ENCODE results near the gene TCF7. TPM values are rescaled to one million over a fixed set of nuclear protein-coding genes. Genes with fewer than 3 reads are reported as not detected.

TCF7 gene
- total RNA-seq, 1 experiment from 2014 or later: 3.1 TPM

DNA sequence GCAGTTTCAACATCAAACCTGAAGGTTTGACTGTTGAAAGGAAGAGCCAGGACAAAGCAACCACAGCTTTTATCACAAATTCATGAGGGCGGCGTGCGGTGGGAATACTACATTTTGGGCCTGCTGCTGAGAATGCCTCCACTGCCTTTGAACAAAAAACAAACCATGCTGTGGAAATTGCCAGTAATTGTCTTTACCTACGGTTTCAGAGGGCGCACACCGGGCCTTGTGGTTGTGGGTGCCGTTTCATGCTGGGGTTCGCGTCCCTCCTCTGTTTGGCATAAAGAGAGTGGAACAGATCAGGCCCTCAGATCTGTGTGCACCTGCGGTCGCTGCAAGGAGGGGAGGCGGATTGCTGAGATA, 27.6 kb upstream of the TCF7 start:
- no peak for DNase-seq (ENCODE audit: low read depth, low spot score)
- in situ Hi-C loops (cut with HindIII; ENCODE audit: low pct_unique_long_range_greater_than_20kb, low sequenced_read_pairs): no loop called here

DNA sequence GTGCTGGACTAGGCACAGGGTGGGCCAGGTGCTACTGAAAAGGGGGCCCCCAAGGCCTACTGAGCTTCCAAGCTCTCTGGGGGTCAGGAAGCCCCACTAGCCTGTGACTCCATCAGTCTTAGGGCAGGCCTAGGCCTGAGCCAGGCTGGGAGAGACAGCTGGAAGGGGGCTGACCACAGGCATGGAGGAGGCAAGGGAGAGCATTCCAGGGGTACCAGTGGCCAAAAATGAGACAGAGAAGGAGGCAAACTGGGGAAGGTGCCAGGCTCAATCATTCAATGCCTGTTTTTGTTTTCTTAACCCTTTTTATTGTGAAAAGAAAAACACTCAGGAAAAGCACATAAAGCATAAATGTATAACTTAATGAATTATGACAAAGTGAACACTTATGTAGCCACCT, 26.2 kb upstream of the TCF7 start:
- DNase-seq (ENCODE audit: low read depth, low spot score): no peak
- in situ Hi-C loops (cut with HindIII; ENCODE audit: low pct_unique_long_range_greater_than_20kb, low sequenced_read_pairs): no loop called here

DNA sequence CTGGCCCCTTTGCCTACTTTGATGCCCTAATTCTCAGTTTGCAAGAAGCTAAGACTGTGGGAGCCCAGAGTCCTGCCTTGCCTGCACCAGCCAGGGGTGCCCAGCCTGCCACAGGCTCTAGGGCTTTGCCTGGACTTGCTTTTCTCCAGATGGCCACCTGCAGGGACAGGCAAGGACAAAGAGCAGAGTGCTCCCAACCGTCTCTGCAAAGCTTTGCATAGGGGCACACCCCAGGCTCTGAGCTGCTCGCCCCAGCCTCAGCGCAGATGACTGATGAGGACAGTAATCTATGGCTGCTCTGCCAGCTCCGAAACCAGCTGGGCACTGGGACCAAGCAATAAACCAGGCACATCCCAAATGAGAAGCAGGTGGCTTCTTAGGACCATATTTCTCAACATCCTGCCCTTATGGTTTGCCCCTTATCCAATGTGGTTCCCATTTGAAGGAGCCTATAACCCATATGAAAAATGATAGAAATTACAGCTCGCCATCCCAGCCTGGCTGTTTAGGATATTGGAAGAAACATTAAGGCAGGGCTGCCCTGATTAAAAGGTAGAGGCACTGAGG, 25.4 kb upstream of the TCF7 start:
- in situ Hi-C loops (cut with HindIII; ENCODE audit: low pct_unique_long_range_greater_than_20kb, low sequenced_read_pairs): no loop called here
- no peak for DNase-seq (ENCODE audit: low read depth, low spot score)

DNA sequence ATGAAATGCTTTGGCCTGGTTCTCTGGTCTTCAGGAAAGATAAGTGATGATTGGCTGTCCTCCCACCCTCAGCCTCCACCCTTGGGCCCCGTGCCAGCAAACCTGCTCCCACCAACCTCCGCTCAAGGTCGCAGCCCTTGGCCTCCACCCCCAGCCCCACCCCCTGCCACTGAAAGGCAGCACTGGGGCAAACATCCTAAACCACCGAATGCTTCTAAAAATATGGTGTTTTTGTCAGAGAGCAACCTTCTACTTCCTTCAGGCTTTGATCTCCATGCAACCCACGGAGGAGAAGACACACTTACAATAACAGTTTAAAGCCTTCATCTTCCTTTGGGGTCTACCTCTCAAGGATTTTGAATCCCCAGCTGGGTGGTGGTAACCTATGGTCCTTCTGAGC, 24.0 kb upstream of the TCF7 start:
- DNase-seq (ENCODE audit: low read depth, low spot score): no peak
- in situ Hi-C loops (cut with HindIII; ENCODE audit: low pct_unique_long_range_greater_than_20kb, low sequenced_read_pairs): no loop called here

DNA sequence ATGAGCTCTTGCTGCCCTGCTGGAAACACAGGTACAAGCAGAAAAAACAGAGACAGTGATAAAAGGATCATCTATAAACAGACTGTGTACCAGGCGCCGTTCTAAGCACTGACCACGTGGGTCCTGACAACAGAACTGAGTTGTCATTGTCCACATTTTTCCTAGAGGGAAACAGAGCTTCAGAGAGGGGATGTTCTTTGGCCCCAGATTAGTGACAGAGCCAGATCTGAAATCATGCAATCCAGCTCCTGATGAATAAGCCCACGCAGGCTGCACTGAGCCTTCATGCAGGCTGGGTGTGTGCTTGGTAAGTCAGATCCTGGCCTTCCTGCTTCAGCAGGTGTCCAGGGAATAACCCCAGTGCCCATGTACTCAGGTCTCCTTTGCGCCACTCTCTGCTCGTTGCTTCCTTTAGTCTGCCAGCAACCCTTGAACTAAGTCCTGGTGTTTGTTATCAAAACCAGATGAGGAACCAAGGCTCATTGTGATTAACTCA, 22.8 kb upstream of the TCF7 start:
- in situ Hi-C loops (cut with HindIII; ENCODE audit: low pct_unique_long_range_greater_than_20kb, low sequenced_read_pairs): no loop called here

DNA sequence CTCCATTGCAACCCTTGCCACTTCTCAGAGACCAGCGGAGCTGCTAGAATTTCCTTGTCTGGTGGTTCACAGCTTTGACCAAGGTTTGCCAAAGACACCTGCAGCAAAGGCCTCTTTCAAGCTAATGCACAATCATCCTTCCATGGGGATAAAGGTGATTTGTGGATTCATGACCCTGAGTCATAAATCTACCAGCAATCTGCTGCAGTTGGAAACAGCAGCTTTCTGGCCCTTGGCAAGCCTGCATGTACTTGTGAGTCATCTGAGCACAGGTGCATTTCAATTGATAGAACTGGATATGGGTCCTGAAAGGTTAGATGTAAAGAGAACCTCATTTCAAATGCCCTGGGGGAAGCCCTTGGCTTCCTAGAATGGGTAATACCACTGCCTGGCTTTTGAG, 21.6 kb upstream of the TCF7 start:
- in situ Hi-C loops (cut with HindIII; ENCODE audit: low pct_unique_long_range_greater_than_20kb, low sequenced_read_pairs): no loop called here

More for the DNA sequence above, 22.8 kb upstream of the TCF7 start:
- no peak for DNase-seq (ENCODE audit: low read depth, low spot score)

DNA sequence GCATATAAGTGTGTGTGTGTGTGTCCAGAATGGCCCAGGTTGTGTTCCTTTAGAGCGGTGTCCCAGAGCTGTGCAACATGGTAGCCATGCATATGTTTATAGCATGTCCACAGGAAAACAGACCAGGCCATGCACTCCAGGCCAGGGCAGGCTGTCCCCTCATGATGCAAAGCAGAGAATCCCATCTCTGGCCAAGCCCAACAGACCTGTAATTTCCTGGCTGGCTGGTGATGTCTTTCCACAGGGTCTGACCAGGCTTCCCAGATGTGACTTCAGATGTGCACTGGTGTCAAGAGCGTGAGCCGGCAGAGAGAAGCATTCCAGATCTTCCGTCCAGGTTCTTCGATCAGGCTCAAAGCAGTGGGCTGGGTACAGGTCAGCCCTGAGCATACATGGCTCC, 21.1 kb upstream of the TCF7 start:
- DNase-seq (ENCODE audit: low read depth, low spot score): no peak
- in situ Hi-C loops (cut with HindIII; ENCODE audit: low pct_unique_long_range_greater_than_20kb, low sequenced_read_pairs): no loop called here

More for the DNA sequence above, 21.6 kb upstream of the TCF7 start:
- DNase-seq (ENCODE audit: low read depth, low spot score): no peak

DNA sequence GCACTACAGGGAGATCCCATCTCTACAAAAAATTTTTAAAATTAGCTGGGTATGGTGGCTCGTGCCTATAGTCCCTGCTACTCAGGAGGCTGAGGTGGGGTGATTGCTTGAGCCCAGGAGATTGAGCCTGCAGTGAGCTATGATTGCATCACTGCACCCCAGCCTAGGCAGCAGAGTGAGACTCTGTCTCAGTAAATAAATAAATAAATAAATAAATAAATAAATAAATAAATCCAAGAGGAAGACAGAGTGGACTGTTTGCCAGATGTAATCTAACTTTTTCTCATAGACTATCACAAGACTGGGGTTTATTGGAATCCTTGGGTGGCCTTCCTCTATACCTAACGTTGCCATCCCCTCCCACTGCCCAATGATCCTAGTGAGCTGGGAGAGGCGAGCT, 19.2 kb upstream of the TCF7 start:
- DNase-seq (ENCODE audit: low read depth, low spot score): no peak
- in situ Hi-C loops (cut with HindIII; ENCODE audit: low pct_unique_long_range_greater_than_20kb, low sequenced_read_pairs): no loop called here

DNA sequence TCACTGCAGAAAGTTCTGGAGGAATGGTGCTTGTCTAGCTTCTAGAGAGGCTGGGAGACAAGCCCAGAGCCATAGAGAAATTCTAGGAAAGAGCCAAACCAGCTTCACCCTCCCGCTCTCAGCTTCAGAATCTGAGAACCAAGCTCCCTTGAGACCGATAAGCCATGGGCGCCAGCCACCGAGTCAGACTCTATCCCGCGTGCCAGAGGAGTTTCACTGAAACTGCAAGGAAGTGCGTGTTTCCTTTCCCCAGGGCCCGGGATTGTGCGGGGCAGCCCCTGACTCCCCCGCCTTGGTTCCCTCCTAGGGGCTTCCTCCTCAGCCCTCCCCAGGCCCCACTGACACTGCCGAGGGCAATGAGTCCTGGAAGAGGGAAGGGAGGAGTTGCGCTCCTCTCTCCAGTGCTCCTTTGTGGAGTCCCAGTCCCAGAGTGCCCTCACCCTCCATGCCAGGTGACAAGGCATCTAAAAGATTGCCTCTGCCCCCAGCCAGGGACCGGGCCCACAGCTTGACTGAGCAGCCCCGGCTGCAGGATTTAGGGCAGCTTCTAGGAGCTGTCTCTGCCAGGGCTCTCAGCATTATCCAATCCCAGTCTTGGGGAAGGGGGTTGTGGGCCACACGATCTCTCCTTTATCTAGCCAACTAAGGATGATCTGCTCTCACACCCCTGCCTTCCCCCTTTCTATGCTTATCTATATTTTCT, 18.4 kb upstream of the TCF7 start:
- no peak for DNase-seq (ENCODE audit: low read depth, low spot score)
- in situ Hi-C loops (cut with HindIII; ENCODE audit: low pct_unique_long_range_greater_than_20kb, low sequenced_read_pairs): no loop called here

DNA sequence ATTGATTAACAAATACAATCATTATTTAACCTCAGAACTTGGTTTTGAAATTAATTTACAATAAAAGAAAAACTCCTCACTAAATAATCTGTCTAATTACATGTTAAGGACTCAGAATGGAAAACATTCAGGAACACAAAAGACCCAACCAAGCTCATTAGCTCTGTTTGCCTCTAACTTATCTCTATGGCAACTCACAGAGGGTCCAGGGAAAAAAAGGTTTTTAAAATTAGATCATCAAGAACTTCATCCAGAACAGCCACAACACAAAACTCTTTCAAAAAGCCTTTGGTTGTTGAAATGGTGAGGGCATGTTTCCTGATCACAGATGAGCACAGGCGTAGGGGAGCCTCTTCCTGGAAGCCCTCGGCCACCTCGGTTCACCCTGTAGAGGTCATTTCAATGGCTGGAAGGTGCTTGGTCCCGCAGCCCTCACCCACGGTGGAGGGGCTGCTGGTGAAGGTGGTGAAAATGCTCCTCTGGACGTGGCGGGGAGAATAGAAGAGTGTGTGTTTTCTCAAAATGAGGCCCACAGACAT, 17.2 kb upstream of the TCF7 start:
- no peak for DNase-seq (ENCODE audit: low read depth, low spot score)
- in situ Hi-C loops (cut with HindIII; ENCODE audit: low pct_unique_long_range_greater_than_20kb, low sequenced_read_pairs): no loop called here

DNA sequence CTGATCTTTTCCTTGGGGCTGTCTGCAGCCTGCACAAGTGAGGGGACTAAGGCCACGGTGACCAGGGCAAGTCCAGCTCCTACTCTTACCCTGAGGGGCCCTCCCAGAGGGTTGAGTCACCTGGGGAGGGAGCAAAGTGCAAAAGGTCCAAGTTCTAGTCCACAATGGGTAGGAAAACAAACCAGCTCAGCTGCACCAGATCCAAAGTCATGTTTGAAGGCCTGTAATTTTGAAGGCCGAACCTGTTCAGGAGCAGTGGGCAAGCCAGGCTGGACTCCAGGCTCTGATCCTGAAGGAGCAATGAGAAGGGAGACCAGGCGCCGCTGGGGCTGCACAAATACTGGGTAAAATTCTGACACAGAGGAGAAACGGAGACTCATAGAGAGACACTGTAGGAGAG, 15.8 kb upstream of the TCF7 start:
- in situ Hi-C loops (cut with HindIII; ENCODE audit: low pct_unique_long_range_greater_than_20kb, low sequenced_read_pairs): no loop called here
- no peak for DNase-seq (ENCODE audit: low read depth, low spot score)

DNA sequence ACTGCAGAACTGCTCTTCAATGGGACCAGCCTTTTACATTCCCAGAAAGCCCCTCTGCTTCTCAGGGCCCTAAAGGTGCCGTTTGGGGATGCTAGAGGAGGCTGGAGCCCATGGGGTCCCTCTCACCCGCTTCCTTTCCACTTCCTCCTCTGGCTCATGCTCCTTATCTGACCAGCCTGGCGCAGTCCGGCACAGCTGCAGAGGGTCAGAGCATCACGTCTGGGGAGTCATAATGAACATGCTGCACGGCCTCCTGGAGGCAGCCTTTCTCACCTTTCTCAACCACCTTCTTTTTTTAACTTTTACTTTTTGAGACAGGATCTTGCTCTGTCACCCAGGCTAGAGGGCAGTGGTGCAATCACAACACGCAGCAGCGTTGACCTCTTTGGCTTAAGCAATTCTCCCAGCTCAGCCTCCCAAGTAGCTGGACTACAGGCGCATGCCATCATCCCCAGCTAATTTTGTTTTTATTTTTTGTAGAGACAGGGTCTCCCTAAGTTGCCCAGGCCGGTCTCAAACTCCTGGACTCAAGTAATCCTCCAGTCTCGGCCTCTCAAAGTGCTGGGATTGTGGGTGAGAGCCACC, 15.1 kb upstream of the TCF7 start:
- DNase-seq (ENCODE audit: low read depth, low spot score): no peak
- in situ Hi-C loops (cut with HindIII; ENCODE audit: low pct_unique_long_range_greater_than_20kb, low sequenced_read_pairs): no loop called here

DNA sequence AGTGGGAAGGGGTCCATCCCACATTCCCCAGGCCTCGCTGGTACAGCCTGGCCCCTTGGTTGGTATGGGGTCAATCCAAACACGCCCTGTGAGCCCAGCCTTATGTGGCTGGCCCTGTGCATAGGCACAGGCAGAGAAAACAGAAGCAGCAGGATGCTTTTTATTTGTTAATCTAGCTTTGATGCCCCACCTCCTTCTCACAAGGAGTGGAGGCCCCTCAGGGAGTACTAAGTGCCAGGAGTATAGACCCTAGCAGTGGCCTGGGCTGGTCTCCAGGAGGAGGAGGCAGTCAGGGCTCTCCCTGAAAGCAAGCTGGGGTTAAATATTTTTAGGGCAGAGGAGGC, 14.6 kb upstream of the TCF7 start:
- in situ Hi-C loops (cut with HindIII; ENCODE audit: low pct_unique_long_range_greater_than_20kb, low sequenced_read_pairs): no loop called here
- no peak for DNase-seq (ENCODE audit: low read depth, low spot score)

DNA sequence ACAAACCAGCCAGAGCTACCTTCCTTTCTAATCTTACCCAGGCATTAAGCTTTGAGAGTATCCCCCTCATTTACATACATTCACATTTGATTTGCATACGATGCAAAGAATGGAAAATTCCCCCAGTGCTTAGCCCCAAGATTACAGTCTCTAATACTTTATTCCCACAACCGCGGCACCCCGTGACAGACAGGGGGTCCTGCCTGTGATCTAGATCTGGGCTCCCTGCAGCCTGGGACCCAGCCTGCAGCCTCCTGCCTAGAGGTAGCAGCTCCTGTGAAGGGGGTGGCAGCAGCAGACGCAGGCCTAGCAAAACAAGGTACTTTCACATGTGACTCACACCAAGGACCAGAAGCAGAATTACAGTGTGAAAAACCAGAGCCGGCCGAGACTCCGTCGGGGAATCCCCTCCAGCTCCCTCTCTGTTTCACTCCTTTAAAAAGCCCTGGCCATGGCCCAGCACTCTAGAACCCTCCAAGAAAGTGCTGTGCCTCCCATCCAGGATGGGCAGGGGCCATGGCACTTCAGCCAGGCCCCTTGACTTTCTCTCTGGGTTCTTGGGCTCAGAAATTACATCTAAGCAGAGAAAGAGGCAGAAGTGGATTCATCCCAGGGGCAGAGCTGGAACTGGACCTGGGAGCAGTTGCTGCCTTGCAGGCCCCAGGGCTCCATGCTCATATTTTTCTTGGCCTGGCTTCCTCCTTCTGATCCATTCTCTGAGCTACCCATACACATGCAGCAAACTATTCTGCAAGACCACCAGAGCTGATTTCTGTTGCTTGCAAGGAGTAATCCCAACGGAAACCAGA, 14.0 kb upstream of the TCF7 start:
- in situ Hi-C loops (cut with HindIII; ENCODE audit: low pct_unique_long_range_greater_than_20kb, low sequenced_read_pairs): no loop called here
- DNase-seq (ENCODE audit: low read depth, low spot score): no peak

DNA sequence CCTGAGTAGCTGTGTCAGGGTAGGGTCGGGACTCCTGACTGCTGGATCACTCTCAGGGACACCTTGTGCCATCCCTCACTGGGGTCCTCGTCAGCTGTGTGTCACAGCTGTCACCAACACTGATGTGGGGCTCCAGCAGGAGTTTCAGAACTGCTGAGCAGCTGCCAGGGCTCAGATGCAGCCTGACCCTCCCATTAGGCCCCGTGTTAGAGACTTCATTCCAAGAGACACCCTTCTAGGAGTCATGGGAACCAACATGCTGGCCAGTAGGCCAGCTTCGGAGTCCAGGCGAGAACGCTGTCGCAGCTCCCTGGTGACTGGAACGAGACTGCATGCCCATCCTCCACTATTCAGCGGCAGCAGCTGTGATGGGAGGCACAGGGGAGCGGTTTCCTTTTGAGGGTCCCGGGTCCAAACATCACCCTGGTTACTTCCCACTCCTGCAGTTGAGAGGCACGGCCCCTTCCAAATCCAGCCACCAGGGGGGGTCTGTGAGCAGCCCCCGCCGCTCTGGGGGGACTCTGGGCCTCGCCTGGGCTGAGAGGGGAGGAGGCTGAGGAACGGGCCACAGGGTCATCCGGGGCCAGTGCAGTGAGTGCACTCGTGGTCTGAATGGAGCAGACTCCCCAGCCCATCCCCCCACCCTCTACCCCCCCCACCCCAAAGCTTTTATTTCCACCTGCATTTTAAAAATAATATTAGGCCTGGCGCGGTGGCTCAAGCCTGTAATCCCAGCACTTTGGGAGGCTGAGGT, 12.6 kb upstream of the TCF7 start:
- DNase-seq (ENCODE audit: low read depth, low spot score): peak; percentile 71
- in situ Hi-C loops (cut with HindIII; ENCODE audit: low pct_unique_long_range_greater_than_20kb, low sequenced_read_pairs): no loop called here

DNA sequence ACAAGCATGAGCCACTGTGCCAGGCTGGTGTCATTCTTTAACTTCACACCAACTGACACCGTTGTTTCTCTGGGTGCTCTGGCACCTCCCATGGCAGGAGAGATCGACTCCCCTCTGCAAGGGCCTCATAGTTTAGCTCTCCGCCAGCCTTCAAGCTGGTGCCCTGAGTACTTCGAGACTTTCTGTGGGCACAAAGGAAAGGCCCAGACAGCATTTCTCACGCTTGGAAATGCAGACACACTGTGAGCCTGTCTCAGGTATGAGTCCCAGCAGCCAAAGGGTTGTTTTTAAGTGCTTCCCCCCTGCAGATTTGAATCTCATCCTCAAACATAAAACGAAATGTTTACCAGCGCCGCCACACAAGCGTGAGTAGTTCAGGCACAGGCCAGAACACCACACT, 11.1 kb upstream of the TCF7 start:
- in situ Hi-C loops (cut with HindIII; ENCODE audit: low pct_unique_long_range_greater_than_20kb, low sequenced_read_pairs): no loop called here

DNA sequence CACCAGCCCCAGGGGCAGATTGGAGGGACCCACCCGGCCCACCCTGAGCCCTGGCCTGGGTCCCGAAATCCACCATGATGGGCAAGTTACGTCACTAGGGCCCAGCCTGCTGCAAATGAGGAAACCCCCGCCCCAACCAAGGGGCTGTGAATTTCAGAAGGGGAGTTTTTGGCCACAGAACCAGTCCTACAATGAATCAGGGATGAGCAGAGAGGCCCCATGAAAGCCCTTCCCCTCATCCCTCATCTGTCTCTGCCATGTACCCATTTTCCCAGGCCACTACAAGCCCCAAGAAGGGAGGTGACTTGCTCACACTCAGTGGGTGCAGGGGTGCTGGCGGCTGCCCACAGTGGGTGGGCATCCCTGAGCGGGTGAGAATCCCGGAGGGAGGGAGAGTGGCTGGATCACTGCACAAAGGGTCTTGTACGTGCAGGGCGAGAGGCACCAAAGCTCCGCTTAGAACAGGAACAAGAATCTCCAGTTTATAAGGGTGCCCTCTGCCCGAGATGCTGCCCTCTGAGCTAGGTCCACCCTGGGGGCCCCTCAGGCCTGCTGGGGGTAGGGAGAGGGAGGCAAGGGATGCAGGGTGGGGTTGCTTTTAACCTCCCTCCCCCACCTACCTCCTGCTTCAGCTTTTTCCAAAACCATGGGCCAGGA, 10.4 kb upstream of the TCF7 start:
- DNase-seq (ENCODE audit: low read depth, low spot score): no peak
- in situ Hi-C loops (cut with HindIII; ENCODE audit: low pct_unique_long_range_greater_than_20kb, low sequenced_read_pairs): no loop called here

More for the DNA sequence above, 11.1 kb upstream of the TCF7 start:
- no peak for DNase-seq (ENCODE audit: low read depth, low spot score)
